ENCODE measurements around the gene OR2L8.

The OR2L8 gene

DNA sequence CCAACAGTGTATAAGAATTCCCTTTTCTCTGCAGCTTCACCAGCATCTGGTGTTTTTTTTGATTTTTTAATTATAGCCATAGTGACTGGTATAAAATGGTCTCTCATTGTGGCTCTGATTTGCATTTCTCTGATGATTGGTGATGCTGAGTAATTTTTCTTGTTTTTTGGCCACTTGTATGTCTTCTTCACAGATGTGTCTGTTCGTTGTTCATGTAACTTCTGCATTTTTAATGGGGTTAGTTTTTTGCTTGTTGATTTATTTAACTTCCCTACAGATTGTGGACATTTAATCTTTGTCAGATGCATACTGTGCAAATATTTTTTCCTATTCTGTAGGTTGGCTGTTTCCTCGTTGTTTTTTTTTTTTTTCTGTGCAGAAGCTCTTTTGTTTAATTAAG lies 44.3 kb downstream of the OR2L8 start:
- Histone ChIP-seq H3K27ac (ENCODE audit: low read depth, low read length, severe bottlenecking) (no peak overlapping the region), H3K9me3 (ENCODE audit: control insufficient read depth, low read length) (peaks cover 35% of the 10 kb centered on the region), H3K4me3 (ENCODE audit: extremely low read depth, insufficient read depth, low read length, poor library complexity, severe bottlenecking) (no peak overlapping the region), H3K36me3 (ENCODE audit: control insufficient read depth, insufficient read depth, low read length) (no peaks in the 10 kb centered on the region), H3K4me1 (ENCODE audit: control insufficient read depth, insufficient read depth, low read length, poor library complexity, severe bottlenecking) (no peaks in the 10 kb centered on the region)
- no CpG with 5 or more reads among the region's 2 CpGs for WGBS, 2 experiments (ENCODE audit: insufficient coverage in 2 of 2)

DNA sequence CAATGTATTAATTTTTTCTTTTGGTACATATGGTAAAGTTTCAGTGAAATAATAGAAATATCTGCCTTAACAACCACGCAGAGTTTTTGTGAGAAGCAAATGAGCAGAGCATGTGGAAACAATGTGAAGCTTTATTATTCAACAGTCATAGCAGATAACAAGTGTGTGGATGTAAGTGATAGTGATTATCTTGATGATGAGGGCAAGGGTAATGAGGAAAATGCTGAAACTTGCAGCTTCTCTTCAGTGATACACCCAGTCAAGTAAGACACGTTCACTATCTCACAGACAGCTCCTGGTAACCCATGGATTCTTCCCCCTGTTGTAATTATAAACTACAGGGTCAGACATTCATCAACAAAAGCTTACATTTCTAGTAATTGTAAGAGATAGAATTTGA lies 50.2 kb downstream of the OR2L8 start:
- H3K36me3 ChIP-seq (ENCODE audit: control insufficient read depth, insufficient read depth, low read length), result no peaks in the 10 kb centered on the region
- WGBS, 2 experiments (ENCODE audit: insufficient coverage in 2 of 2), result no CpG with 5 or more reads among the region's 2 CpGs
- H3K4me3 ChIP-seq (ENCODE audit: extremely low read depth, insufficient read depth, low read length, poor library complexity, severe bottlenecking), result no peak overlapping the region
- H3K4me1 ChIP-seq (ENCODE audit: control insufficient read depth, insufficient read depth, low read length, poor library complexity, severe bottlenecking), result no peaks in the 10 kb centered on the region
- peaks cover 33% of the 10 kb centered on the region for H3K9me3 ChIP-seq (ENCODE audit: control insufficient read depth, low read length)
- H3K27ac ChIP-seq (ENCODE audit: low read depth, low read length, severe bottlenecking), result no peak overlapping the region

All from mesodermal cell (in vitro differentiated cells).